ENCODE measurements around the gene RTN4RL1. TPM values are rescaled to one million over a fixed set of nuclear protein-coding genes. Genes with fewer than 3 reads are reported as not detected.

RTN4RL1 gene
- under 1 TPM; 0.30 to 0.47 TPM for total RNA-seq
- 1 to 10 TPM in 1 of 2 donors, under 1 TPM in 1; 0.27 to 2.0 TPM for polyA plus RNA-seq

GRCh38 chr17:2025220-2025621 is at the start of gene RTN4RL1:
RTN4RL1 (minus strand) TSS chr17:2025334; CDS start chr17:2024865, 469 bp downstream.
- peak within 1 kb of the TSS; percentile 38 for H3K27ac ChIP-seq (ENCODE audit: low read depth, low read length)
- Mint-ChIP-seq H3K36me3 (peaks cover 0 to under 1% of the 10 kb centered on the region in 2 donors), H3K27me3 (peaks cover 6 to 12% of the 10 kb centered on the region in 2 donors), H3K9me3 (peaks cover 0 to 2% (median 0%) of the 10 kb centered on the region in 8 donors), H3K4me3 (peak within 1 kb of the TSS; percentile 83 to 88 (median 87)), H3K4me1 (peaks cover 7 to 31% (median 19%) of the 10 kb centered on the region in 4 donors), H3K27ac (peak within 1 kb of the TSS in 5 of 7 donors; percentile 21 to 64 (median 57))
- no peaks in the 10 kb centered on the region for H3K9me3 ChIP-seq (ENCODE audit: control insufficient read depth in 1 of 2, low read length in 2 of 2)
- CTCF ChIA-PET (ENCODE audit: partially characterized antibody) = interaction anchor here (0.6 to 1.8 kb wide), 8 partner anchors 13 to 395 kb away, joined by 3 to 10 read pairs (median 4); no protein-coding TSS in a partner anchor
- H3K4me3 ChIP-seq (ENCODE audit: low read length in 2 of 2) = peak within 1 kb of the TSS; percentile 29 to 57
- peak; percentile 73 to 86 (median 78) for DNase-seq
- H3K36me3 ChIP-seq (ENCODE audit: insufficient read depth, low read length) = no peaks in the 10 kb centered on the region
- H3K4me1 ChIP-seq (ENCODE audit: insufficient read depth, low read length) = peaks cover 28% of the 10 kb centered on the region
- POLR2A ChIA-PET (ENCODE audit: partially characterized antibody) = interaction anchor here (0.7 to 1.8 kb wide), 14 partner anchors 8 to 486 kb away, joined by 3 to 8 read pairs (median 4); partner anchors contain the start of genes HIC1, METTL16, OVCA2 and RPA1
- intact Hi-C loops (cut with micrococcal nuclease) = loop anchor here (1.0 to 10.0 kb wide), 5 partner anchors 17 to 341 kb away; partner anchors contain the start of genes OVCA2, PRPF8, TSR1 and WDR81
- H3K27me3 ChIP-seq (ENCODE audit: insufficient read depth, low read length) = no peaks in the 10 kb centered on the region

DNA sequence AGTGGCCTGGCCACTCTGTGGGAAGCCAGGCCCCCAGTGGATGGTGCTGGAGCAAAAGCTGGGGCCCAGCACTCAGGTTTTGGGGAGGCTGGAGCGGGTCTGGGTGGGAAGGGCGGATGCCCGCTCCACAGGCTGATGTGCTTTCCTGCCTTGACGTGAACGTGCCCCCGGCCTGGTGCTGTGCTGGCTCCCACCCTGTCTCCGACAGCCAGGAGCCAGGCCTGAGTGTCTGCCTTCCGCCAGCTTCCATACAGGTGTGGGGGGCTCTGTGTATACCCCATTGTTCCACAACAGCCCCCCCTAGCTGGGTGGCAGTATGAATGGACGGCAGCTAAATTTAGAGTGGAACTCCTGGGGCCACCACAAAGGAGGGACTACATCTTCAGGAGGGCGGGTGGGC is 49.8 kb upstream of the RTN4RL1 start:
- H3K36me3 ChIP-seq (ENCODE audit: insufficient read depth, low read length) = peaks cover 27% of the 10 kb centered on the region
- no peak for DNase-seq
- H3K27me3 ChIP-seq (ENCODE audit: insufficient read depth, low read length) = no peaks in the 10 kb centered on the region
- H3K4me3 Mint-ChIP-seq = no peak overlapping the region
- intact Hi-C loops (cut with micrococcal nuclease) = no loop called here
- ChIA-PET CTCF (ENCODE audit: partially characterized antibody) (no interaction called here), POLR2A (ENCODE audit: partially characterized antibody) (no interaction called here)
- peaks cover 0 to 1% of the 10 kb centered on the region in 2 donors for H3K27me3 Mint-ChIP-seq
- H3K4me1 ChIP-seq (ENCODE audit: insufficient read depth, low read length) = peaks cover 13% of the 10 kb centered on the region
- no peaks in the 10 kb centered on the region for H3K9me3 ChIP-seq (ENCODE audit: control insufficient read depth in 1 of 2, low read length in 2 of 2)
- no peak overlapping the region for H3K27ac ChIP-seq (ENCODE audit: low read depth, low read length)
- H3K4me1 Mint-ChIP-seq = peaks cover 9 to 19% (median 12%) of the 10 kb centered on the region in 4 donors
- no peaks in the 10 kb centered on the region for H3K9me3 Mint-ChIP-seq
- H3K36me3 Mint-ChIP-seq = peaks cover 50 to 59% of the 10 kb centered on the region in 2 donors
- no peak overlapping the region for H3K4me3 ChIP-seq (ENCODE audit: low read length in 2 of 2)
- no peak overlapping the region for H3K27ac Mint-ChIP-seq

DNA sequence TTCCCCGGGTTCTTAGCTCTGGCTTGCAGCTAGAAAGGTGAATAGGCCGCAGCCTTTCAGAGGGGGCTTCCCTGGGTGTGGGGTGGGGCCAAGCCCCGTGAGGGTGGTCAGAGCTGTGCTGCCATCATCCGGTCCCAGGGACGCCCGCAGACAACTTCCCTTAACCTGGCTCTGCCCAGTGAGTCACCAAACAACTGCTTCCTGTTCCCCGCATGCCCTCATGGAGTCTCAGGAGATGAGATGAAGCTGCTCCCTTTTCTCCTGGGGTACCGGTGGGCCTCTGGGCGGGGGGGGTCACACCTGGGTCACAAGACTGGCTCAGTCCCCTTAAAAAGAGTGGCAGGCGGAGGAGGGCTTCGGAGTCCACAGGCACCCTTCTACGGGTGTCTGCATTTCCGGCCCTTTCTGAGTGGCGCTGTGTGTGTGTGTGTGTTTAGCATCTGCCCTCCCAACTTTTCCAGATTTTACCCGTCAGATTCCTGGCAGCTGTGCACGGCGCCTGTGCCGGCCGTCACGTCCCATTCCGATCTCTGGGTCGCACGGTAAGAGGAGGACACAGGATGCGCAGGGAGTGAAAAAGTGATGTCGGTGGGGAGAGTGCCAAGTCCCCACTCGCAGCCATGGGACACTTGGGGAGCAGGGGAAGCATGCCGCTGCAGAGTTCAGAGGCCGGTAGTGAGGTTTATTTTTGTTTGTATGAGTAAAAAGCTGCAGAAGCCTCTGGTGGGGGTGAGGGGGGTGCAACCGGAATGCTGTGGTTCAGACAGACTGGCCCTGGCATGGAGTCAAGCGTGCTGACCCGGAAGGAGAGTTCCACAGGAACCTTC is 46.5 kb upstream of the RTN4RL1 start:
- no peaks in the 10 kb centered on the region for H3K9me3 Mint-ChIP-seq
- H3K9me3 ChIP-seq (ENCODE audit: control insufficient read depth in 1 of 2, low read length in 2 of 2) = no peaks in the 10 kb centered on the region
- peaks cover 9 to 25% (median 17%) of the 10 kb centered on the region in 4 donors for H3K4me1 Mint-ChIP-seq
- H3K4me1 ChIP-seq (ENCODE audit: insufficient read depth, low read length) = peaks cover 21% of the 10 kb centered on the region
- H3K4me3 ChIP-seq (ENCODE audit: low read length in 2 of 2) = no peak overlapping the region
- peaks cover 23% of the 10 kb centered on the region for H3K36me3 ChIP-seq (ENCODE audit: insufficient read depth, low read length)
- DNase-seq = no peak
- intact Hi-C loops (cut with micrococcal nuclease) = no loop called here
- no peak overlapping the region for H3K27ac ChIP-seq (ENCODE audit: low read depth, low read length)
- H3K27me3 Mint-ChIP-seq = no peaks in the 10 kb centered on the region
- peaks cover 52 to 58% of the 10 kb centered on the region in 2 donors for H3K36me3 Mint-ChIP-seq
- POLR2A ChIA-PET (ENCODE audit: partially characterized antibody) = interaction anchor here (0.6 to 1.9 kb wide), 3 partner anchors 11 to 174 kb away, joined by 3 to 8 read pairs (median 3); no protein-coding TSS in a partner anchor
- CTCF ChIA-PET (ENCODE audit: partially characterized antibody) = interaction anchor here (1.3 kb wide), 1 partner anchor 17 kb away, joined by 3 read pairs; no protein-coding TSS in a partner anchor
- no peak overlapping the region for H3K4me3 Mint-ChIP-seq
- no peaks in the 10 kb centered on the region for H3K27me3 ChIP-seq (ENCODE audit: insufficient read depth, low read length)
- peak overlapping the region in 1 of 7 donors; percentile 82 for H3K27ac Mint-ChIP-seq

- Mint-ChIP-seq H3K4me1 (peaks cover 9 to 25% (median 18%) of the 10 kb centered on the region in 4 donors), H3K9me3 (no peaks in the 10 kb centered on the region), H3K4me3 (peak overlapping the region in 2 of 8 donors; percentile 6 to 31), H3K27ac (peak overlapping the region in 4 of 7 donors; percentile 42 to 80 (median 64)), H3K36me3 (peaks cover 55 to 60% of the 10 kb centered on the region in 2 donors), H3K27me3 (no peaks in the 10 kb centered on the region)
- Histone ChIP-seq H3K36me3 (ENCODE audit: insufficient read depth, low read length) (peaks cover 17% of the 10 kb centered on the region), H3K4me3 (ENCODE audit: low read length in 2 of 2) (no peak overlapping the region), H3K9me3 (ENCODE audit: control insufficient read depth in 1 of 2, low read length in 2 of 2) (no peaks in the 10 kb centered on the region), H3K27ac (ENCODE audit: low read depth, low read length) (no peak overlapping the region), H3K27me3 (ENCODE audit: insufficient read depth, low read length) (no peaks in the 10 kb centered on the region), H3K4me1 (ENCODE audit: insufficient read depth, low read length) (peaks cover 21% of the 10 kb centered on the region)
- intact Hi-C loops (cut with micrococcal nuclease) = no loop called here
- DNase-seq = no peak
- ChIA-PET POLR2A (ENCODE audit: partially characterized antibody) (interaction anchor here (0.9 to 1.9 kb wide), 2 partner anchors 11 to 19 kb away, joined by 3 to 8 read pairs; no protein-coding TSS in a partner anchor), CTCF (ENCODE audit: partially characterized antibody) (no interaction called here)
Measured at GRCh38 chr17:2071024-2071385, 45.9 kb upstream of the RTN4RL1 start.

DNA sequence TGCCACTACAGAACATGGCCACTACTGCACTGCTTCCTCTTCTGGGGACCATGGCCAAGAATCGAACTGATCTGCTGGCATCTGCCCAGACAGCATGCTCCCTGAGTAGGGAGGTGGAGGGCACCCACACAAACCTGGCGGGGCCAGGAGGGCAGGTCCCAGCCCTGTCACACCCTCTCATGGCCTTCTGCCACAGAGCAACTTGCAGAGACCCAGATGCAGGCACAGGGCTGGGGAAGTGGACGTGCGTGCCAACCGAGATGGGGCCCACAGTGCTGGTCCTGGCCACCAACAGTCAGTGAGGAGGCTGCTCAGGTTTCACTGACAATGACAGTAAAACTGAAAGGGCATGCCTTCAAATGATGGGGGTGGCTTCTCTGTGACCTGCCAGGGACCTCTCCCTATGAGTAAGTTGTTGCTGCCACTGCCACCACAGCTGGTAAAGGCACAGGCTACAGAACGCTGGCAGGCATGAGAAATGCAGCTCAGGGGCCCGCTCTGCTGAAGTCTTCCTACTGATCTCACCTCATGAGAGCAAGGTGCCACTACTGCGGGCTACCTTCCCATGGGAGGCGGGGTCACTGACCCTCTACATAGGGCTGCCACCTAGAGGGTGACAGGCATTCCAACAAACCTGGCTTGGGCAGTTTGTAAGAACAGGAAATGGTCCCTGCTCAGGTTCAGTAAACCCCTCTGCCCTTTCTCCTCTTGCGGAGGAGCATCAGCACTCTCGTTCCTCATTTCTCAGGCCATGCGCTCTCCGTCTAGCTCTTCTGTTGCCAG is 45.3 kb upstream of the RTN4RL1 start:
- H3K9me3 ChIP-seq (ENCODE audit: control insufficient read depth in 1 of 2, low read length in 2 of 2) = no peaks in the 10 kb centered on the region
- peaks cover 59 to 66% of the 10 kb centered on the region in 2 donors for H3K36me3 Mint-ChIP-seq
- H3K27me3 ChIP-seq (ENCODE audit: insufficient read depth, low read length) = no peaks in the 10 kb centered on the region
- no peak overlapping the region for H3K4me3 Mint-ChIP-seq
- intact Hi-C loops (cut with micrococcal nuclease) = no loop called here
- no peaks in the 10 kb centered on the region for H3K9me3 Mint-ChIP-seq
- ChIA-PET CTCF (ENCODE audit: partially characterized antibody) (interaction anchor here (1.4 to 2.9 kb wide), 2 partner anchors 11 to 174 kb away, joined by 6 to 11 read pairs; no protein-coding TSS in a partner anchor), POLR2A (ENCODE audit: partially characterized antibody) (interaction anchor here (1.9 kb wide), 1 partner anchor 19 kb away, joined by 8 read pairs; no protein-coding TSS in a partner anchor)
- peaks cover 13% of the 10 kb centered on the region for H3K36me3 ChIP-seq (ENCODE audit: insufficient read depth, low read length)
- no peak overlapping the region for H3K27ac ChIP-seq (ENCODE audit: low read depth, low read length)
- DNase-seq = no peak
- no peaks in the 10 kb centered on the region for H3K27me3 Mint-ChIP-seq
- H3K4me1 ChIP-seq (ENCODE audit: insufficient read depth, low read length) = peaks cover 21% of the 10 kb centered on the region
- peaks cover 9 to 25% (median 18%) of the 10 kb centered on the region in 4 donors for H3K4me1 Mint-ChIP-seq
- peak overlapping the region in 5 of 7 donors; percentile 42 to 86 (median 72) for H3K27ac Mint-ChIP-seq
- H3K4me3 ChIP-seq (ENCODE audit: low read length in 2 of 2) = no peak overlapping the region

GRCh38 chr17:2068519-2069051 is 43.5 kb upstream of the RTN4RL1 start:
- H3K36me3 ChIP-seq (ENCODE audit: insufficient read depth, low read length) = peaks cover 30% of the 10 kb centered on the region
- intact Hi-C loops (cut with micrococcal nuclease) = no loop called here
- H3K4me1 Mint-ChIP-seq = peaks cover 14 to 26% (median 22%) of the 10 kb centered on the region in 4 donors

More at GRCh38 chr17:2068519-2069051, 43.5 kb upstream of the RTN4RL1 start:
- H3K4me3 Mint-ChIP-seq = peak overlapping the region in 1 of 8 donors; percentile 40
- peak overlapping the region in 3 of 7 donors; percentile 24 to 78 (median 58) for H3K27ac Mint-ChIP-seq
- no peak for DNase-seq
- H3K36me3 Mint-ChIP-seq = peaks cover 67 to 77% of the 10 kb centered on the region in 2 donors
- Histone ChIP-seq H3K9me3 (ENCODE audit: control insufficient read depth in 1 of 2, low read length in 2 of 2) (no peaks in the 10 kb centered on the region), H3K4me1 (ENCODE audit: insufficient read depth, low read length) (peaks cover 27% of the 10 kb centered on the region), H3K27ac (ENCODE audit: low read depth, low read length) (no peak overlapping the region), H3K27me3 (ENCODE audit: insufficient read depth, low read length) (no peaks in the 10 kb centered on the region), H3K4me3 (ENCODE audit: low read length in 2 of 2) (no peak overlapping the region)
- ChIA-PET CTCF (ENCODE audit: partially characterized antibody) (interaction anchor here (1.1 to 2.9 kb wide), 5 partner anchors 9 to 214 kb away, joined by 3 to 11 read pairs (median 4); partner anchors contain the start of gene HIC1), POLR2A (ENCODE audit: partially characterized antibody) (interaction anchor here (1.0 to 1.6 kb wide), 2 partner anchors 13 to 18 kb away, joined by 3 to 5 read pairs; partner anchors contain the start of gene HIC1)
- no peaks in the 10 kb centered on the region for H3K9me3 Mint-ChIP-seq
- H3K27me3 Mint-ChIP-seq = no peaks in the 10 kb centered on the region

Measured in CD4-positive, alpha-beta memory T cell (primary cell).